WTC11 (cell line): Measurements from ENCODE around the gene ITPRIPL1. TPM values are rescaled to one million over a fixed set of nuclear protein-coding genes. Genes with fewer than 3 reads are reported as not detected.

Source experiments
- ATAC-seq: fragments of 200-7000 bp; cut with Tn5 transposase; 2 replicates; pipeline ENCODE4 v1.10.0; 2021; ENCODE audit warnings: mild to moderate bottlenecking, moderate library complexity
- CTCF ChIA-PET: fragments of 300-600 bp; sonication (Branson Sonifier 250); formaldehyde crosslinking; loops from one replicate; lab custom pipeline; 2021; ENCODE audit warnings: antibody characterized with exemption; lab: Charles Lee
- POLR2A ChIA-PET: fragments of 350-600 bp; sonication (Branson Sonifier 250); formaldehyde crosslinking; loops from one replicate; lab custom pipeline; 2021; ENCODE audit warnings: antibody characterized with exemption; lab: Charles Lee
- DNase-seq: peaks from one replicate; pipeline ENCODE4 v3.0.0; 2021; ENCODE audit warnings: low spot score
- H3K27ac Mint-ChIP-seq: 2 replicates; pipeline ENCODE4 v1.8.0; 2021; ENCODE audit warnings: mixed read lengths
- H3K27me3 Mint-ChIP-seq: 2 replicates; pipeline ENCODE4 v1.8.0; 2021; ENCODE audit warnings: low read depth, mild to moderate bottlenecking, moderate library complexity, mixed read lengths
- H3K36me3 Mint-ChIP-seq: 2 replicates; pipeline ENCODE4 v1.8.0; 2021; ENCODE audit warnings: mixed read lengths
- H3K4me1 Mint-ChIP-seq: 2 replicates; pipeline ENCODE4 v1.8.0; 2022; ENCODE audit warnings: mixed read lengths
- H3K4me3 Mint-ChIP-seq: 2 replicates; pipeline ENCODE4 v1.8.0; 2021; ENCODE audit warnings: mild to moderate bottlenecking, moderate library complexity, mixed read lengths
- H3K9me3 Mint-ChIP-seq: 2 replicates; pipeline ENCODE4 v1.8.0; 2021; ENCODE audit warnings: mixed read lengths
- AFF4 ChIP-seq: sonication (generic); formaldehyde crosslinking; IDR thresholded peaks from 2 replicates; pipeline ENCODE4 v1.8.1; 2023; ENCODE audit warnings: mild to moderate bottlenecking, missing genetic modification reagents, borderline replicate concordance
- ARID4B ChIP-seq: sonication (generic); formaldehyde crosslinking; IDR thresholded peaks from 2 replicates; pipeline ENCODE4 v1.8.0; 2023; ENCODE audit warnings: missing genetic modification reagents, mild to moderate bottlenecking, borderline replicate concordance
- ATF1 ChIP-seq: sonication (generic); formaldehyde crosslinking; IDR thresholded peaks from 2 replicates; pipeline ENCODE4 v1.8.1; 2023; ENCODE audit warnings: mild to moderate bottlenecking, moderate library complexity, missing genetic modification reagents
- E2F4 ChIP-seq: sonication (generic); formaldehyde crosslinking; IDR thresholded peaks from 2 replicates; pipeline ENCODE4 v1.8.1; 2022; ENCODE audit warnings: low read depth, mild to moderate bottlenecking, moderate library complexity, missing genetic modification reagents, borderline replicate concordance
- FOXJ3 ChIP-seq: sonication (generic); formaldehyde crosslinking; IDR thresholded peaks from 2 replicates; pipeline ENCODE4 v1.9.0; 2021; ENCODE audit warnings: missing genetic modification reagents, mild to moderate bottlenecking, borderline replicate concordance
- HMGXB4 ChIP-seq: sonication (generic); formaldehyde crosslinking; IDR thresholded peaks from 2 replicates; pipeline ENCODE4 v1.8.1; 2023; ENCODE audit warnings: mild to moderate bottlenecking, moderate library complexity, missing genetic modification reagents
- KAT7 ChIP-seq: sonication (generic); formaldehyde crosslinking; IDR thresholded peaks from 2 replicates; pipeline ENCODE4 v1.8.1; 2023; ENCODE audit warnings: missing genetic modification reagents, mild to moderate bottlenecking, borderline replicate concordance
- OVOL2 ChIP-seq: fragments of 250-450 bp; sonication (Bioruptor Pico); IDR thresholded peaks from 2 replicates; pipeline ENCODE4 v1.9.0; 2021; ENCODE audit warnings: mild to moderate bottlenecking, borderline replicate concordance
- SP1 ChIP-seq: sonication (generic); formaldehyde crosslinking; conservative IDR thresholded peaks from 2 replicates; pipeline ENCODE4 v1.8.1; 2022; ENCODE audit warnings: missing genetic modification reagents
- ZNF138 ChIP-seq: sonication (generic); formaldehyde crosslinking; conservative IDR thresholded peaks from 2 replicates; pipeline ENCODE4 v1.8.1; 2022; ENCODE audit warnings: mild to moderate bottlenecking, moderate library complexity, missing genetic modification reagents
- ZNF423 ChIP-seq: fragments of 250-450 bp; sonication (Bioruptor Pico); IDR thresholded peaks from 2 replicates; pipeline ENCODE4 v2.1.2; 2022; ENCODE audit warnings: mild to moderate bottlenecking, moderate library complexity
- ZNF425 ChIP-seq: fragments of 250-450 bp; sonication (Bioruptor Pico); conservative IDR thresholded peaks from 2 replicates; pipeline ENCODE4 v1.9.0; 2021; ENCODE audit warnings: mild to moderate bottlenecking
- total RNA-seq: library from RNA; stranded (reverse); gene quantifications from 3 replicates; pipeline ENCODE4 v1.2.3, GENCODE V29; 2021

ITPRIPL1 gene
- total RNA-seq, 1 experiment from 2014 or later: 11.7 TPM

GRCh38 chr2:96369186-96369585, 44.1 kb downstream of the ITPRIPL1 start:
- no peak for ATAC-seq
- no peaks in the 10 kb centered on the region for H3K9me3 Mint-ChIP-seq
- H3K27me3 Mint-ChIP-seq: no peaks in the 10 kb centered on the region
- no peak overlapping the region for H3K27ac Mint-ChIP-seq
- TF ChIP-seq FOXJ3 (CRISPR knock-in tag) (no peak), ARID4B (CRISPR knock-in tag) (no peak), E2F4 (no peak), KAT7 (no peak), ZNF423 (no peak), ZNF138 (no peak), HMGXB4 (CRISPR knock-in tag) (no peak), ATF1 (CRISPR knock-in tag) (no peak), SP1 (CRISPR knock-in tag) (no peak), ZNF425 (CRISPR knock-in tag) (no peak), AFF4 (no peak), OVOL2 (CRISPR knock-in tag) (no peak)
- TF ChIP-seq, all 79 proteins: peak for 0
- Mint-ChIP-seq H3K4me1 (no peaks in the 10 kb centered on the region), H3K4me3 (no peak overlapping the region), H3K36me3 (peaks cover 86% of the 10 kb centered on the region)
- ChIA-PET CTCF (no interaction called here), POLR2A (no interaction called here)
- no peak for DNase-seq
